Activated T-helper 2 cell treated with anti-CD3 and anti-CD28 coated beads, Interferon-gamma antibody, Interleukin-2, Interleukin-4, amounts not matched to agents 10 μg/mL and 5 μg/mL and 100 μg/mL, durations not matched to agents 14 hours and 24 hours and 36 hours (primary cell): ENCODE results near the gene RPS23. TPM values are rescaled to one million over a fixed set of nuclear protein-coding genes. Genes with fewer than 3 reads are reported as not detected.
A peak's percentile ranks its signal among the peaks of the same experiment; 100 is the strongest.

ENCODE experiments used
- DNase-seq: peaks from one replicate; pipeline ENCODE4 v3.0.0; 2021; ENCODE audit warnings: low spot score
- H3K27ac Mint-ChIP-seq: one replicate; pipeline ENCODE4 v1.8.0; 2021; ENCODE audit warnings: mixed read lengths
- H3K27me3 Mint-ChIP-seq: one replicate; pipeline ENCODE4 v1.8.0; 2021; ENCODE audit warnings: low read depth, mixed read lengths
- H3K36me3 Mint-ChIP-seq: one replicate; pipeline ENCODE4 v1.8.0; 2021; ENCODE audit warnings: low read depth, mixed read lengths
- H3K4me1 Mint-ChIP-seq: one replicate; pipeline ENCODE4 v1.8.0; 2021; ENCODE audit warnings: low read depth, mixed read lengths
- H3K4me3 Mint-ChIP-seq: one replicate; pipeline ENCODE4 v1.8.0; 2021; ENCODE audit warnings: low read depth, mild to moderate bottlenecking, moderate library complexity, mixed read lengths
- H3K9me3 Mint-ChIP-seq: one replicate; pipeline ENCODE4 v1.8.0; 2021; ENCODE audit warnings: mixed read lengths
- intact Hi-C: fragments of 100-400 bp; cut with micrococcal nuclease; formaldehyde crosslinking; loops from one replicate; pipeline ENCODE4 v1.15.1; 2023
- total RNA-seq: library from RNA; stranded (reverse); gene quantifications from 2 replicates; pipeline ENCODE4 v1.2.3, GENCODE V29; 2022

The RPS23 gene
- total RNA-seq, 1 donor from 2014 or later: 2,741 TPM

- no peak for DNase-seq
- H3K27me3 Mint-ChIP-seq: no peaks in the 10 kb centered on the region
- no peaks in the 10 kb centered on the region for H3K36me3 Mint-ChIP-seq
- no peak overlapping the region for H3K4me3 Mint-ChIP-seq
- H3K9me3 Mint-ChIP-seq: no peaks in the 10 kb centered on the region
- no peak overlapping the region for H3K27ac Mint-ChIP-seq
- no peaks in the 10 kb centered on the region for H3K4me1 Mint-ChIP-seq
- intact Hi-C loops: no loop called here
Measured at GRCh38 chr5:82257729-82258128, 20.4 kb downstream of the RPS23 start.

GRCh38 chr5:82257247-82257646 lies 20.9 kb downstream of the RPS23 start:
- Mint-ChIP-seq H3K27me3 (no peaks in the 10 kb centered on the region), H3K4me1 (no peaks in the 10 kb centered on the region), H3K36me3 (no peaks in the 10 kb centered on the region), H3K27ac (no peak overlapping the region), H3K4me3 (no peak overlapping the region), H3K9me3 (no peaks in the 10 kb centered on the region)
- intact Hi-C loops: no loop called here
- DNase-seq: no peak

- intact Hi-C loops: no loop called here
- H3K4me3 Mint-ChIP-seq: no peak overlapping the region
- H3K9me3 Mint-ChIP-seq: no peaks in the 10 kb centered on the region
- no peaks in the 10 kb centered on the region for H3K4me1 Mint-ChIP-seq
- H3K36me3 Mint-ChIP-seq: no peaks in the 10 kb centered on the region
- H3K27ac Mint-ChIP-seq: no peak overlapping the region
- DNase-seq: no peak
- no peaks in the 10 kb centered on the region for H3K27me3 Mint-ChIP-seq
Measured at GRCh38 chr5:82255844-82256243, 22.3 kb downstream of the RPS23 start.

- no peak overlapping the region for H3K27ac Mint-ChIP-seq
- H3K36me3 Mint-ChIP-seq: peaks cover 6% of the 10 kb centered on the region
- no peaks in the 10 kb centered on the region for H3K27me3 Mint-ChIP-seq
- H3K4me3 Mint-ChIP-seq: no peak overlapping the region
- H3K4me1 Mint-ChIP-seq: no peaks in the 10 kb centered on the region
- peaks cover 7% of the 10 kb centered on the region for H3K9me3 Mint-ChIP-seq
- DNase-seq: no peak
- intact Hi-C loops: no loop called here
Measured at GRCh38 chr5:82252744-82253143, 25.4 kb downstream of the RPS23 start.

- intact Hi-C loops: no loop called here
- no peak overlapping the region for H3K27ac Mint-ChIP-seq
- DNase-seq: no peak
- H3K9me3 Mint-ChIP-seq: peaks cover 18% of the 10 kb centered on the region
- no peak overlapping the region for H3K4me3 Mint-ChIP-seq
- H3K36me3 Mint-ChIP-seq: peaks cover 13% of the 10 kb centered on the region
- H3K27me3 Mint-ChIP-seq: no peaks in the 10 kb centered on the region
- no peaks in the 10 kb centered on the region for H3K4me1 Mint-ChIP-seq
Measured at GRCh38 chr5:82246960-82247574, 31.1 kb downstream of the RPS23 start.

GRCh38 chr5:82244854-82245635 lies 33.1 kb downstream of the RPS23 start:
- no peak overlapping the region for H3K27ac Mint-ChIP-seq
- no peak overlapping the region for H3K4me3 Mint-ChIP-seq
- H3K36me3 Mint-ChIP-seq: peaks cover 13% of the 10 kb centered on the region
- no peaks in the 10 kb centered on the region for H3K4me1 Mint-ChIP-seq
- intact Hi-C loops: no loop called here
- DNase-seq: no peak
- H3K27me3 Mint-ChIP-seq: no peaks in the 10 kb centered on the region
- H3K9me3 Mint-ChIP-seq: peaks cover 18% of the 10 kb centered on the region

- Mint-ChIP-seq H3K27me3 (no peaks in the 10 kb centered on the region), H3K4me1 (no peaks in the 10 kb centered on the region), H3K27ac (no peak overlapping the region), H3K9me3 (peaks cover 18% of the 10 kb centered on the region), H3K4me3 (no peak overlapping the region), H3K36me3 (peaks cover 13% of the 10 kb centered on the region)
- intact Hi-C loops: no loop called here
- DNase-seq: no peak
Measured at GRCh38 chr5:82244151-82244550, 34.0 kb downstream of the RPS23 start.

- intact Hi-C loops: no loop called here
- H3K36me3 Mint-ChIP-seq: no peaks in the 10 kb centered on the region
Measured at GRCh38 chr5:82234885-82235284, 43.3 kb downstream of the RPS23 start.

GRCh38 chr5:82225525-82226172 lies 52.5 kb downstream of the RPS23 start:
- peaks cover 7% of the 10 kb centered on the region for H3K4me1 Mint-ChIP-seq
- no peak overlapping the region for H3K27ac Mint-ChIP-seq
- intact Hi-C loops: loop anchor here (2.0 to 10.0 kb wide), 5 partner anchors 51 to 801 kb away; no protein-coding TSS in a partner anchor
- peak; percentile 45 for DNase-seq
- no peaks in the 10 kb centered on the region for H3K27me3 Mint-ChIP-seq
- no peak overlapping the region for H3K4me3 Mint-ChIP-seq
- no peaks in the 10 kb centered on the region for H3K9me3 Mint-ChIP-seq
- H3K36me3 Mint-ChIP-seq: no peaks in the 10 kb centered on the region

More at GRCh38 chr5:82234885-82235284, 43.3 kb downstream of the RPS23 start:
- Mint-ChIP-seq H3K4me1 (no peaks in the 10 kb centered on the region), H3K4me3 (no peak overlapping the region), H3K27me3 (peaks cover 2% of the 10 kb centered on the region), H3K9me3 (no peaks in the 10 kb centered on the region), H3K27ac (no peak overlapping the region)
- DNase-seq: no peak
